K562 (cell line): ENCODE results near the gene TEAD3. TPM values are rescaled to one million over a fixed set of nuclear protein-coding genes. Genes with fewer than 3 reads are reported as not detected.

Experiments used
- BRD4 ChIP-seq: fragments of 200-600 bp; sonication (generic); IDR thresholded peaks from 2 replicates; pipeline ENCODE4 v1.6.1; 2017; ENCODE audit warnings: inconsistent platforms
- CHCHD3 ChIP-seq: fragments of 250-450 bp; sonication (Bioruptor Pico); IDR thresholded peaks from 2 replicates; pipeline ENCODE4 v2.1.2; 2022; ENCODE audit warnings: mild to moderate bottlenecking
- CHD2 ChIP-seq: IDR thresholded peaks from 2 replicates; pipeline ENCODE4 v1.6.1; 2011; ENCODE audit warnings: low read depth, low read length
- CHD4 ChIP-seq: fragments of 200-600 bp; sonication (generic); IDR thresholded peaks from 3 replicates; pipeline ENCODE4 v1.6.1; 2012; ENCODE audit warnings: low read depth, mild to moderate bottlenecking, mixed read lengths, low read length, inconsistent platforms; ENCODE audit not compliant: insufficient read depth, insufficient replicate concordance, poor library complexity, severe bottlenecking
- CTBP1 ChIP-seq: fragments of 450-650 bp; IDR thresholded peaks from 2 replicates; pipeline ENCODE4 v1.6.1; 2016; ENCODE audit warnings: borderline replicate concordance
- ESRRA ChIP-seq: fragments of 450-650 bp; IDR thresholded peaks from 2 replicates; pipeline ENCODE4 v1.6.1; 2014; ENCODE audit warnings: low read depth, mild to moderate bottlenecking, moderate library complexity, borderline replicate concordance
- HDGF ChIP-seq: fragments of 450-650 bp; IDR thresholded peaks from 2 replicates; pipeline ENCODE4 v1.6.1; 2016
- HIVEP1 ChIP-seq: fragments of 250-450 bp; sonication (Bioruptor Pico); IDR thresholded peaks from 2 replicates; pipeline ENCODE4 v1.4.0; 2020; ENCODE audit warnings: mild to moderate bottlenecking
- LCOR ChIP-seq: sonication (generic); formaldehyde crosslinking; IDR thresholded peaks from 2 replicates; pipeline ENCODE4 v1.8.0; 2022; ENCODE audit warnings: mild to moderate bottlenecking, missing genetic modification reagents
- MAFK ChIP-seq: IDR thresholded peaks from 2 replicates; pipeline ENCODE4 v1.6.1; 2011; ENCODE audit warnings: low read length, improper control_type of control experiment
- MECOM ChIP-seq: fragments of 250-450 bp; sonication (Bioruptor Pico); IDR thresholded peaks from 2 replicates; pipeline ENCODE4 v1.8.0; 2022; ENCODE audit warnings: inconsistent platforms
- MTA3 ChIP-seq: fragments of 450-650 bp; formaldehyde crosslinking; IDR thresholded peaks from 2 replicates; pipeline ENCODE4 v1.6.1; 2017; ENCODE audit warnings: mild to moderate bottlenecking, borderline replicate concordance
- NR1H2 ChIP-seq: sonication (generic); formaldehyde crosslinking; IDR thresholded peaks from 2 replicates; pipeline ENCODE4 v1.4.0; 2020; ENCODE audit warnings: mild to moderate bottlenecking, missing genetic modification reagents
- RB1 ChIP-seq: fragments of 450-650 bp; IDR thresholded peaks from 2 replicates; pipeline ENCODE4 v1.6.1; 2017; ENCODE audit warnings: low read depth, mild to moderate bottlenecking
- RCOR1 ChIP-seq, 2 experiments: IDR thresholded peaks; 2 replicates each; pipeline ENCODE4 v1.6.1; 2012; ENCODE audit warnings: low read depth in 2 of 2, low read length in 2 of 2, borderline replicate concordance in 1 of 2, improper control_type of control experiment in 1 of 2
- STAT5B ChIP-seq: fragments of 250-450 bp; sonication (Bioruptor Pico); IDR thresholded peaks from 2 replicates; pipeline ENCODE4 v1.8.0; 2021; ENCODE audit warnings: mild to moderate bottlenecking, inconsistent platforms
- XRCC4 ChIP-seq: IDR thresholded peaks from one replicate; pipeline ENCODE4 v1.6.1; 2011; ENCODE audit not compliant: insufficient read depth, insufficient read length; ENCODE audit errors: extremely low read depth
- ZNF644 ChIP-seq: fragments of 200-800 bp; sonication (Bioruptor generic); IDR thresholded peaks from 2 replicates; pipeline ENCODE4 v1.6.1; 2016; ENCODE audit warnings: low read depth, missing genetic modification characterization, missing compliant biosample characterization
- ZNF668 ChIP-seq: fragments of 250-450 bp; sonication (Bioruptor Pico); IDR thresholded peaks from 2 replicates; pipeline ENCODE4 v1.8.0; 2022; ENCODE audit warnings: mild to moderate bottlenecking, inconsistent platforms
- ZNF76 ChIP-seq: fragments of 250-450 bp; sonication (Bioruptor Pico); IDR thresholded peaks from 2 replicates; pipeline ENCODE4 v1.4.0; 2020; ENCODE audit warnings: mild to moderate bottlenecking, moderate library complexity, borderline replicate concordance
- ZNF77 ChIP-seq: fragments of 250-450 bp; sonication (Bioruptor Pico); IDR thresholded peaks from 2 replicates; pipeline ENCODE4 v1.5.0; 2020
- polyA plus RNA-seq, 8 experiments: library from polyadenylated mRNA; depleted of rRNA in 4 of 8; stranded (reverse) in 5 of 8; unstranded in 3 of 8; fragments of >200 nt; fragmentation: Nextera tagmentation in 2 of 8; fragmentation: Illumina TruSeq in 1 of 8; extraction: Ambion mirVana in 2 of 8; extraction: Trizol in 1 of 8; gene quantifications; 2 replicates each; pipeline versions ENCODE4 v1.2.1 to v1.2.3, GENCODE V29; 2011 to 2014; ENCODE audit warnings: inconsistent platforms in 1 of 8, missing spikeins in 1 of 8
- total RNA-seq, 7 experiments: library from RNA; depleted of rRNA in 6 of 7; stranded (reverse); fragments of >200 nt in 6 of 7; fragmentation: Illumina TruSeq in 2 of 7; extraction: Trizol in 2 of 7; gene quantifications; 2 replicates each; pipeline versions ENCODE4 v1.2.1 to v1.2.3, GENCODE V29; 2011 to 2021; ENCODE audit warnings: low replicate concordance in 1 of 7
- TF ChIP-seq, protein P1 (sequence below): fragments of 250-450 bp; sonication (Bioruptor Pico); IDR thresholded peaks from 2 replicates; pipeline ENCODE4 v1.5.0; 2021
- TF ChIP-seq, protein P2 (sequence below): fragments of 250-450 bp; sonication (Bioruptor Pico); IDR thresholded peaks from 2 replicates; pipeline ENCODE4 v1.5.0; 2020; ENCODE audit warnings: mild to moderate bottlenecking, borderline replicate concordance
- TF ChIP-seq, protein P3 (sequence below): fragments of 250-450 bp; sonication (Bioruptor Pico); IDR thresholded peaks from 2 replicates; pipeline ENCODE4 v1.4.0; 2020; ENCODE audit warnings: mild to moderate bottlenecking, moderate library complexity
- TF ChIP-seq, protein P4 (sequence below): sonication (generic); formaldehyde crosslinking; IDR thresholded peaks from 2 replicates; pipeline ENCODE4 v1.8.0; 2022; ENCODE audit warnings: missing genetic modification reagents, mild to moderate bottlenecking, moderate library complexity, borderline replicate concordance

Gene TEAD3
- total and polyA plus RNA-seq, 9 of the 15 experiments (the other 6 are each of a cell fraction or from before 2014, with no cell fraction given), result 0.63 to 13.2 (median 3.3) TPM

DNA sequence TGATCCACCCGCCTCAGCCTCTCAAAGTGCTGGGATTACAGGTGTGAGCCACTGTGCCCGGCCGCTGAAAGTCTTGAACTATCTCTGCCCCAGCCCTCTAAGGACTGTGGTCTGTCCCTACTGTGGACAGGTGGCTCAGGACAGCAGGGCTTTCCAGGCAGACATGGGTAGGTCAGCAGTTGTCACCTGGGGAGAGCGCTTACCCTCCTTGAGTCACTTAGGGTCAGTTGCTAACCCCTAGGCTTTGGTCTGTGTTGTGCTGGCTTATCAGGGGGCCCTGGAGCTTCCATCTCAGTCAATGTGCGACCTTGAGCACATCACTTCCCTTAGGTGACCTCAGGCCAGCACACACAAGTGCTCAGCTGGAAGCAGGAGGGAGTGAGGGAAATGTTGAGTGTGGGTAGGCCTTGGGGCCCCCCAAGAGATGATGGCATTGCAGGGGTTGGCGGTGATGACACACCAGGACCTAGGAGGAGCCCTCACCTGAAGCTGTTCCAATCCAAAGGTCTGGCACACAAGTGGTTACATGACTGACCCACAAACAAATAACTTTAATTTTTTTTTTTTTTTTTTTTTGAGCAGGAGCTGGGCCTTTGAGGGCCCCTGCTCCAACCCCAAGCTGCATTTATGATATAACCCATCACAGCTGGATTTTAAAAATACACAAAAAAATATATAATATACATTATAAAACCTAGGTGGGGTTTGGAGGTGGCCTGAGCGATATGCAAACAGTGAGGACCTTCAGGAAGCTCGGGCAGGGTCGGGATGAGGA lies 23.6 kb downstream of the TEAD3 start (continued):
- TF ChIP-seq ZNF76 (CRISPR knock-in tag) (no peak), RB1 (no peak), CHD2 (0 out of 2 replicates have a peak, but pooled peaks have one; percentile 10), MAFK (no peak), MTA3 (no peak), CTBP1 (no peak), RCOR1 (IDR thresholded peaks at IDR 0.05; ENCODE audit: borderline replicate concordance in 1 of 2, low read depth in 2 of 2, low read length in 2 of 2) (no peak), ZNF644 (tag) (no peak), STAT5B (CRISPR knock-in tag) (no peak), XRCC4 (no peak), MECOM (CRISPR knock-in tag) (no peak), HIVEP1 (no peak), HDGF (no peak), LCOR (peak; percentile 18; the same call in 1 of the 2 replicates), ZNF668 (no peak), CHD4 (no peak), NR1H2 (CRISPR knock-in tag) (no peak), BRD4 (no peak), ESRRA (0 out of 2 replicates have a peak, but pooled peaks have one; percentile 50), ZNF77 (no peak), CHCHD3 (CRISPR knock-in tag) (no peak)
- TF ChIP-seq, protein P1, sequence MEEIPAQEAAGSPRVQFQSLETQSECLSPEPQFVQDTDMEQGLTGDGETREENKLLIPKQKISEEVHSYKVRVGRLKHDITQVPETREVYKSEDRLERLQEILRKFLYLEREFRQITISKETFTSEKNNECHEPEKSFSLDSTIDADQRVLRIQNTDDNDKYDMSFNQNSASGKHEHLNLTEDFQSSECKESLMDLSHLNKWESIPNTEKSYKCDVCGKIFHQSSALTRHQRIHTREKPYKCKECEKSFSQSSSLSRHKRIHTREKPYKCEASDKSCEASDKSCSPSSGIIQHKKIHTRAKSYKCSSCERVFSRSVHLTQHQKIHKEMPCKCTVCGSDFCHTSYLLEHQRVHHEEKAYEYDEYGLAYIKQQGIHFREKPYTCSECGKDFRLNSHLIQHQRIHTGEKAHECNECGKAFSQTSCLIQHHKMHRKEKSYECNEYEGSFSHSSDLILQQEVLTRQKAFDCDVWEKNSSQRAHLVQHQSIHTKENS (CRISPR knock-in tag), result no peak
- TF ChIP-seq, protein P2, sequence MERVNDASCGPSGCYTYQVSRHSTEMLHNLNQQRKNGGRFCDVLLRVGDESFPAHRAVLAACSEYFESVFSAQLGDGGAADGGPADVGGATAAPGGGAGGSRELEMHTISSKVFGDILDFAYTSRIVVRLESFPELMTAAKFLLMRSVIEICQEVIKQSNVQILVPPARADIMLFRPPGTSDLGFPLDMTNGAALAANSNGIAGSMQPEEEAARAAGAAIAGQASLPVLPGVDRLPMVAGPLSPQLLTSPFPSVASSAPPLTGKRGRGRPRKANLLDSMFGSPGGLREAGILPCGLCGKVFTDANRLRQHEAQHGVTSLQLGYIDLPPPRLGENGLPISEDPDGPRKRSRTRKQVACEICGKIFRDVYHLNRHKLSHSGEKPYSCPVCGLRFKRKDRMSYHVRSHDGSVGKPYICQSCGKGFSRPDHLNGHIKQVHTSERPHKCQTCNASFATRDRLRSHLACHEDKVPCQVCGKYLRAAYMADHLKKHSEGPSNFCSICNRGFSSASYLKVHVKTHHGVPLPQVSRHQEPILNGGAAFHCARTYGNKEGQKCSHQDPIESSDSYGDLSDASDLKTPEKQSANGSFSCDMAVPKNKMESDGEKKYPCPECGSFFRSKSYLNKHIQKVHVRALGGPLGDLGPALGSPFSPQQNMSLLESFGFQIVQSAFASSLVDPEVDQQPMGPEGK (CRISPR knock-in tag), result no peak
- TF ChIP-seq, protein P3, sequence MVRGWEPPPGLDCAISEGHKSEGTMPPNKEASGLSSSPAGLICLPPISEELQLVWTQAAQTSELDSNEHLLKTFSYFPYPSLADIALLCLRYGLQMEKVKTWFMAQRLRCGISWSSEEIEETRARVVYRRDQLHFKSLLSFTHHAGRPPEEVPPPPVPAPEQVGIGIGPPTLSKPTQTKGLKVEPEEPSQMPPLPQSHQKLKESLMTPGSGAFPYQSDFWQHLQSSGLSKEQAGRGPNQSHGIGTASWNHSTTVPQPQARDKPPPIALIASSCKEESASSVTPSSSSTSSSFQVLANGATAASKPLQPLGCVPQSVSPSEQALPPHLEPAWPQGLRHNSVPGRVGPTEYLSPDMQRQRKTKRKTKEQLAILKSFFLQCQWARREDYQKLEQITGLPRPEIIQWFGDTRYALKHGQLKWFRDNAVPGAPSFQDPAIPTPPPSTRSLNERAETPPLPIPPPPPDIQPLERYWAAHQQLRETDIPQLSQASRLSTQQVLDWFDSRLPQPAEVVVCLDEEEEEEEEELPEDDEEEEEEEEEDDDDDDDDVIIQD, result no peak
- TF ChIP-seq, protein P4, sequence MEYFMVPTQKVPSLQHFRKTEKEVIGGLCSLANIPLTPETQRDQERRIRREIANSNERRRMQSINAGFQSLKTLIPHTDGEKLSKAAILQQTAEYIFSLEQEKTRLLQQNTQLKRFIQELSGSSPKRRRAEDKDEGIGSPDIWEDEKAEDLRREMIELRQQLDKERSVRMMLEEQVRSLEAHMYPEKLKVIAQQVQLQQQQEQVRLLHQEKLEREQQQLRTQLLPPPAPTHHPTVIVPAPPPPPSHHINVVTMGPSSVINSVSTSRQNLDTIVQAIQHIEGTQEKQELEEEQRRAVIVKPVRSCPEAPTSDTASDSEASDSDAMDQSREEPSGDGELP (CRISPR knock-in tag), result 0 out of 2 replicates have a peak, but pooled peaks have one; percentile 40
